GM23248 (cell line): ENCODE data around the gene UNC5A. TPM values are rescaled to one million over a fixed set of nuclear protein-coding genes. Genes with fewer than 3 reads are reported as not detected.

Experiments used
- DNase-seq: peaks from one replicate; pipeline ENCODE4 v3.0.0-alpha.2; 2015
- H2AFZ ChIP-seq: fragments of 200-600 bp; sonication (generic); 2 replicates; pipeline ENCODE4 v1.6.1; 2016; ENCODE audit warnings: antibody characterized with exemption
- H3F3A ChIP-seq: fragments of 200-600 bp; sonication (generic); 2 replicates; pipeline ENCODE4 v1.6.1; 2016; ENCODE audit warnings: mild to moderate bottlenecking, antibody characterized with exemption, mixed run types; ENCODE audit not compliant: insufficient read depth
- H3K27ac ChIP-seq: fragments of 200-600 bp; sonication (generic); 2 replicates; pipeline ENCODE4 v1.5.1; 2016; ENCODE audit warnings: mild to moderate bottlenecking
- H3K27me3 ChIP-seq: fragments of 200-600 bp; sonication (generic); replicated peaks from 2 replicates; pipeline ENCODE4 v1.6.1; 2016; ENCODE audit warnings: mild to moderate bottlenecking; ENCODE audit not compliant: insufficient read depth
- H3K36me3 ChIP-seq: fragments of 200-600 bp; sonication (generic); 2 replicates; pipeline ENCODE4 v1.6.1; 2016; ENCODE audit warnings: low read depth, mild to moderate bottlenecking
- H3K4me1 ChIP-seq: fragments of 200-600 bp; sonication (generic); 2 replicates; pipeline ENCODE4 v1.6.1; 2016; ENCODE audit warnings: mild to moderate bottlenecking; ENCODE audit not compliant: insufficient read depth
- H3K4me2 ChIP-seq: fragments of 200-600 bp; sonication (generic); one replicate; pipeline ENCODE4 v1.6.1; 2016; ENCODE audit warnings: mild to moderate bottlenecking; ENCODE audit not compliant: unreplicated experiment
- H3K4me3 ChIP-seq: fragments of 200-600 bp; sonication (generic); 2 replicates; pipeline ENCODE4 v1.5.1; 2016; ENCODE audit warnings: mild to moderate bottlenecking
- H3K79me2 ChIP-seq: fragments of 200-600 bp; sonication (generic); 2 replicates; pipeline ENCODE4 v1.6.1; 2016; ENCODE audit warnings: mild to moderate bottlenecking; ENCODE audit not compliant: insufficient read depth
- H3K9ac ChIP-seq: fragments of 200-600 bp; sonication (generic); 2 replicates; pipeline ENCODE4 v1.6.1; 2016; ENCODE audit warnings: mild to moderate bottlenecking
- H3K9me2 ChIP-seq: fragments of 200-600 bp; sonication (generic); 2 replicates; pipeline ENCODE4 v1.6.1; 2016; ENCODE audit warnings: mixed run types, mild to moderate bottlenecking, moderate library complexity; ENCODE audit not compliant: insufficient read depth
- H3K9me3 ChIP-seq: fragments of 200-600 bp; sonication (generic); one replicate; pipeline ENCODE4 v1.6.1; 2017; ENCODE audit warnings: low read depth
- H4K20me1 ChIP-seq: fragments of 200-600 bp; sonication (generic); 2 replicates; pipeline ENCODE4 v1.6.0; 2016; ENCODE audit not compliant: insufficient read depth
- EZH2 ChIP-seq: fragments of 200-600 bp; sonication (generic); IDR thresholded peaks from 2 replicates; pipeline ENCODE4 v1.6.1; 2018; ENCODE audit warnings: antibody characterized with exemption, mild to moderate bottlenecking; ENCODE audit not compliant: insufficient read depth, poor library complexity, severe bottlenecking
- EZH2phosphoT487 ChIP-seq: fragments of 200-600 bp; sonication (generic); IDR thresholded peaks from 2 replicates; pipeline ENCODE4 v1.6.1; 2018; ENCODE audit warnings: antibody characterized with exemption, moderate library complexity, mild to moderate bottlenecking, low read depth; ENCODE audit not compliant: insufficient read depth
- WGBS, 2 experiments: methylation state at CpG; one replicate each; pipeline ENCODE4 v1.1.6; 2015 to 2017; ENCODE audit warnings: low lambda C conversion rate in 2 of 2, low coverage in 1 of 2; ENCODE audit errors: missing lambda C conversion rate in 2 of 2; 5-methylcytosine and 5-hydroxymethylcytosine counted together
- in situ Hi-C: fragments of 300-500 bp; cut with MboI; formaldehyde crosslinking; loops from 2 replicates; pipeline ENCODE4 v1.15.0; 2020
- polyA plus RNA-seq: library from polyadenylated mRNA; unstranded; fragments of >200 nt; fragmentation: Nextera tagmentation; extraction: Ambion mirVana; gene quantifications from 2 replicates; pipeline ENCODE4 v1.2.1, GENCODE V29; 2016
- total RNA-seq: library from RNA; depleted of rRNA; stranded (reverse); fragments of >200 nt; shearing (Covaris generic); gene quantifications from 2 replicates; pipeline ENCODE4 v1.2.3, GENCODE V29; 2014

The UNC5A gene
- total and polyA plus RNA-seq, 2 experiments from 2014 or later: not detected

DNA sequence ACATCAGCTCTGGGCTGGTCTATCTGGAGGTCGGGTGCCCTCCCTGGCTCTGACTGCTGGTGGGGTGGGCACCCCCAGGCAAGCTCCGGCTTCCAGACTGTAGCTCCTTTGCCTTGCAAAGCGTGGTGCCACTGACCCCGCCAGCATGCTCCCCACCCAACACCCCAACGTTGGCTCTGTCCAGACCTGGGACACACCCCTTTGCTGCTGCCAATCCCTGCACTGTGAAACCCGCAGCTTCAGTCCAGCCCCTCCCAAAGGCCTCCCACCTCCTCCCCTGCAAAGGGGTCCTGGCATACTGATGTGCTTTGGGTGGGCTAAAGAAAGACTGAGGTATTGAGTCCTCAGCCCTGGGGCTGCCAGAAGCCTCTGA is 3.9 kb downstream of the UNC5A start:
- Histone ChIP-seq H3K4me1 (no peaks in the 10 kb centered on the region), H3K9me3 (no peaks in the 10 kb centered on the region), H3K79me2 (no peaks in the 10 kb centered on the region), H3K27ac (no peak overlapping the region), H3K9me2 (no peaks in the 10 kb centered on the region), H3K27me3 (peaks cover 47% of the 10 kb centered on the region), H3F3A (no peaks in the 10 kb centered on the region), H4K20me1 (no peaks in the 10 kb centered on the region), H3K4me3 (no peak overlapping the region), H2AFZ (no peak overlapping the region), H3K36me3 (no peaks in the 10 kb centered on the region), H3K4me2 (no peak overlapping the region), H3K9ac (no peak overlapping the region)
- in situ Hi-C loops: no loop called here
- WGBS, 2 experiments: 37 to 49% methylated on average over 6 of the region's 6 CpGs
- no peak for DNase-seq
- no peak for TF ChIP-seq EZH2
- no peak for TF ChIP-seq EZH2phosphoT487

GRCh38 chr5:176814836-176815438 is 4.6 kb downstream of the UNC5A start:
- no peak for DNase-seq
- H3K27ac ChIP-seq: no peak overlapping the region
- H2AFZ ChIP-seq: no peak overlapping the region
- no peaks in the 10 kb centered on the region for H3K4me1 ChIP-seq
- no peak overlapping the region for H3K4me3 ChIP-seq
- 31 to 43% methylated on average over 10 of the region's 10 CpGs for WGBS, 2 experiments
- H3K9ac ChIP-seq: no peak overlapping the region
- H3K27me3 ChIP-seq: peaks cover 45% of the 10 kb centered on the region
- H4K20me1 ChIP-seq: no peaks in the 10 kb centered on the region
- TF ChIP-seq EZH2 (no peak), EZH2phosphoT487 (no peak)
- no peaks in the 10 kb centered on the region for H3K79me2 ChIP-seq
- H3F3A ChIP-seq: no peaks in the 10 kb centered on the region
- H3K9me3 ChIP-seq: no peaks in the 10 kb centered on the region
- H3K9me2 ChIP-seq: no peaks in the 10 kb centered on the region
- in situ Hi-C loops: no loop called here
- no peaks in the 10 kb centered on the region for H3K36me3 ChIP-seq
- no peak overlapping the region for H3K4me2 ChIP-seq

- H2AFZ ChIP-seq: no peak overlapping the region
- no peak overlapping the region for H3K27ac ChIP-seq
- no peaks in the 10 kb centered on the region for H3K4me1 ChIP-seq
- DNase-seq: no peak
- H3K27me3 ChIP-seq: peaks cover 39% of the 10 kb centered on the region
- H3K9me3 ChIP-seq: no peaks in the 10 kb centered on the region
- no peaks in the 10 kb centered on the region for H3K9me2 ChIP-seq
- no peak overlapping the region for H3K4me2 ChIP-seq
- H4K20me1 ChIP-seq: no peaks in the 10 kb centered on the region
- in situ Hi-C loops: no loop called here
- H3K4me3 ChIP-seq: no peak overlapping the region
- 38 to 44% methylated on average over 4 to 5 of the region's 5 CpGs for whole genome bisulfite sequencing, 2 experiments
- TF ChIP-seq EZH2phosphoT487 (no peak), EZH2 (no peak)
- H3K9ac ChIP-seq: no peak overlapping the region
- H3F3A ChIP-seq: no peaks in the 10 kb centered on the region
- no peaks in the 10 kb centered on the region for H3K36me3 ChIP-seq
- H3K79me2 ChIP-seq: no peaks in the 10 kb centered on the region
Observed at GRCh38 chr5:176816043-176816745, 5.8 kb downstream of the UNC5A start.

- Histone ChIP-seq H4K20me1 (no peaks in the 10 kb centered on the region), H3K79me2 (no peaks in the 10 kb centered on the region), H3K36me3 (no peaks in the 10 kb centered on the region), H3K9me3 (no peaks in the 10 kb centered on the region), H3F3A (no peaks in the 10 kb centered on the region), H3K9ac (no peak overlapping the region), H3K9me2 (no peaks in the 10 kb centered on the region), H3K4me2 (no peak overlapping the region), H3K4me1 (no peaks in the 10 kb centered on the region), H3K4me3 (no peak overlapping the region), H2AFZ (no peak overlapping the region), H3K27me3 (peaks cover 32% of the 10 kb centered on the region), H3K27ac (no peak overlapping the region)
- 25 to 32% methylated on average over 7 to 9 of the region's 9 CpGs for WGBS, 2 experiments
- in situ Hi-C loops: no loop called here
- no peak for TF ChIP-seq EZH2
- TF ChIP-seq EZH2phosphoT487: no peak
- DNase-seq: no peak
Observed at GRCh38 chr5:176816791-176817347, 6.5 kb downstream of the UNC5A start.
